GM12878 (cell line): ENCODE results near the gene TACC2. TPM values are rescaled to one million over a fixed set of nuclear protein-coding genes. Genes with fewer than 3 reads are reported as not detected.

Experiments used
- ATAC-seq: fragments of 200-7000 bp; cut with Tn5 transposase; 3 replicates; pipeline ENCODE4 v1.9.1; 2020; ENCODE audit warnings: mild to moderate bottlenecking, moderate library complexity
- BruUV-seq: library from RNA; stranded (reverse); fragments of 400-500 nt; replicated peaks from 2 replicates; lab custom pipeline; 2021; lab: Mats Ljungman, UMichigan
- CTCF ChIA-PET: fragments of 300-600 bp; sonication (Branson Sonifier 250); formaldehyde crosslinking; extraction: SDS; loops from one replicate; lab custom pipeline; 2021; ENCODE audit warnings: inconsistent platforms; lab: Yijun Ruan, JAX
- POLR2A ChIA-PET: fragments of 350-600 bp; formaldehyde crosslinking; extraction: SDS; loops from one replicate; lab custom pipeline; 2021; ENCODE audit warnings: inconsistent platforms; lab: Charles Lee
- RAD21 ChIA-PET: fragments of 300-600 bp; sonication (Branson Sonifier 250); formaldehyde crosslinking; loops from one replicate; lab custom pipeline; 2023; ENCODE audit warnings: antibody characterized with exemption; ENCODE audit not compliant: unreplicated experiment; lab: Charles Lee
- SMC1A ChIA-PET: fragments of 300-600 bp; sonication (Branson Sonifier 250); formaldehyde crosslinking; loops from one replicate; lab custom pipeline; 2023; ENCODE audit not compliant: unreplicated experiment, uncharacterized antibody; lab: Charles Lee
- DNase-seq: peaks from one replicate; pipeline ENCODE4 v3.0.0-alpha.2; 2011; ENCODE audit warnings: low read depth, low spot score
- FAIRE-seq: peaks from 3 replicates; lab custom pipeline; 2011; peaks lifted over from hg19 to GRCh38; lab: Jason Lieb, UNC
- H2AFZ ChIP-seq: 2 replicates; pipeline ENCODE4 v1.6.0; 2011; ENCODE audit warnings: low read depth, low read length, control low read depth; ENCODE audit not compliant: control insufficient read depth
- H3K27ac ChIP-seq: 2 replicates; pipeline ENCODE4 v1.5.1; 2011; ENCODE audit warnings: control low read depth; ENCODE audit not compliant: control insufficient read depth, insufficient read depth
- H3K27me3 ChIP-seq, 2 experiments: replicated peaks in 1 of 2; 2 replicates each; pipeline versions ENCODE4 v1.6.0 to v1.6.1; 2011; ENCODE audit warnings: low read length in 1 of 2; ENCODE audit not compliant: control insufficient read depth in 2 of 2, insufficient read depth in 2 of 2
- H3K36me3 ChIP-seq, 2 experiments: 2 replicates each; pipeline ENCODE4 v1.5.1; 2011; ENCODE audit warnings: low read length in 1 of 2; ENCODE audit not compliant: control insufficient read depth in 2 of 2, insufficient read depth in 2 of 2
- H3K4me1 ChIP-seq: 2 replicates; pipeline ENCODE4 v1.6.1; 2011; ENCODE audit warnings: mild to moderate bottlenecking, low read length, moderate library complexity, mixed read lengths; ENCODE audit not compliant: control insufficient read depth, insufficient read depth
- H3K4me2 ChIP-seq: 2 replicates; pipeline ENCODE4 v1.6.0; 2011; ENCODE audit warnings: control low read depth; ENCODE audit not compliant: control insufficient read depth, insufficient read depth
- H3K4me3 ChIP-seq: fragments of 200-600 bp; sonication (generic); 2 replicates; pipeline ENCODE4 v1.5.1; 2016
- H3K79me2 ChIP-seq: 2 replicates; pipeline ENCODE4 v1.6.0; 2011; ENCODE audit warnings: low read length; ENCODE audit not compliant: control insufficient read depth, insufficient read depth
- H3K9ac ChIP-seq: 2 replicates; pipeline ENCODE4 v1.8.0; 2011; ENCODE audit warnings: low read length, control low read depth, mixed read lengths; ENCODE audit not compliant: control insufficient read depth, insufficient read depth
- H3K9me3 ChIP-seq: replicated peaks from 3 replicates; pipeline ENCODE4 v1.5.1; 2011; ENCODE audit warnings: mild to moderate bottlenecking, low read length; ENCODE audit not compliant: control insufficient read depth, insufficient read depth
- H4K20me1 ChIP-seq: 2 replicates; pipeline ENCODE4 v1.6.0; 2011; ENCODE audit not compliant: control insufficient read depth, insufficient read depth
- ATF2 ChIP-seq: IDR thresholded peaks from 2 replicates; pipeline ENCODE4 v1.6.1; 2012; ENCODE audit warnings: low read length, inconsistent platforms
- BRCA1 ChIP-seq: IDR thresholded peaks from 2 replicates; pipeline ENCODE4 v1.6.1; 2011; ENCODE audit warnings: low read depth, low read length, improper control_type of control experiment
- ELK1 ChIP-seq: IDR thresholded peaks from 2 replicates; pipeline ENCODE4 v1.6.1; 2012; ENCODE audit warnings: low read depth, low read length, improper control_type of control experiment
- IKZF2 ChIP-seq, 2 experiments: fragments of 450-650 bp; IDR thresholded peaks; 2 replicates each; pipeline ENCODE4 v1.6.1; 2017; ENCODE audit warnings: mild to moderate bottlenecking in 2 of 2, moderate library complexity in 2 of 2
- NR2F1 ChIP-seq: fragments of 450-650 bp; conservative IDR thresholded peaks from 2 replicates; pipeline ENCODE4 v1.6.1; 2017; ENCODE audit warnings: mild to moderate bottlenecking
- RBBP5 ChIP-seq: fragments of 200-600 bp; sonication (generic); conservative IDR thresholded peaks from 2 replicates; pipeline ENCODE4 v1.6.1; 2016
- RELA ChIP-seq: fragments of 450-650 bp; IDR thresholded peaks from 2 replicates; pipeline ENCODE4 v1.8.0; 2014; ENCODE audit warnings: borderline replicate concordance; ENCODE audit not compliant: partially characterized antibody
- RELB ChIP-seq: fragments of 450-650 bp; IDR thresholded peaks from 2 replicates; pipeline ENCODE4 v1.6.1; 2017; ENCODE audit warnings: low read depth, mild to moderate bottlenecking, moderate library complexity
- SIX5 ChIP-seq: IDR thresholded peaks from 2 replicates; pipeline ENCODE4 v1.6.1; 2011; ENCODE audit warnings: mild to moderate bottlenecking, low read depth, low read length, moderate library complexity; ENCODE audit not compliant: severe bottlenecking
- SPI1 ChIP-seq: IDR thresholded peaks from 2 replicates; pipeline ENCODE4 v1.6.1; 2011; ENCODE audit warnings: low read depth, mild to moderate bottlenecking, low read length, moderate library complexity, borderline replicate concordance; ENCODE audit not compliant: insufficient read depth
- ZNF207 ChIP-seq: fragments of 450-650 bp; IDR thresholded peaks from 2 replicates; pipeline ENCODE4 v1.6.1; 2014; ENCODE audit warnings: antibody characterized with exemption, mild to moderate bottlenecking, borderline replicate concordance
- WGBS: methylation state at CpG from one replicate; pipeline ENCODE4 v1.1.6; 2016; ENCODE audit warnings: low lambda C conversion rate; ENCODE audit not compliant: insufficient replicate concordance, insufficient coverage; ENCODE audit errors: missing lambda C conversion rate; 5-methylcytosine and 5-hydroxymethylcytosine counted together
- in situ Hi-C: fragments of 300-500 bp; cut with MboI; formaldehyde crosslinking; loops from 9 replicates; pipeline ENCODE4 v1.14.3; 2018; ENCODE audit warnings: mixed read lengths
- intact Hi-C: fragments of 100-400 bp; cut with micrococcal nuclease; formaldehyde crosslinking; loops from one replicate; pipeline ENCODE4 v1.14.2; 2022; ENCODE audit not compliant: unreplicated experiment
- polyA plus RNA-seq, 11 experiments: library from polyadenylated mRNA; depleted of rRNA in 4 of 11; unstranded in 6 of 11; stranded (reverse) in 5 of 11; fragments of >200 nt; fragmentation: Nextera tagmentation in 4 of 11; fragmentation: Illumina TruSeq in 1 of 11; extraction: Ambion mirVana in 4 of 11; extraction: Trizol in 1 of 11; gene quantifications; 1 replicate in 1 of 11; 2 replicates in 10 of 11; pipeline versions ENCODE4 v1.2.1 to v1.2.3, GENCODE V29; 2011 to 2016; ENCODE audit warnings: inconsistent platforms in 2 of 11, missing spikeins in 2 of 11, low read depth in 1 of 11
- total RNA-seq, 4 experiments: library from RNA; depleted of rRNA in 3 of 4; stranded (reverse); fragments of >200 nt in 3 of 4; fragmentation: Illumina TruSeq in 1 of 4; extraction: Trizol in 1 of 4; gene quantifications; 2 replicates each; pipeline versions ENCODE4 v1.2.1 to v1.2.3, GENCODE V29; 2013 to 2021
- TF ChIP-seq, protein P1 (sequence below): IDR thresholded peaks from 2 replicates; pipeline ENCODE4 v1.6.1; 2012; ENCODE audit warnings: low read depth, low read length, improper control_type of control experiment

Gene TACC2
- total and polyA plus RNA-seq, 10 of the 15 experiments (the other 5 are each of a cell fraction or from before 2014, with no cell fraction given) = 0.07 to 0.64 (median 0.13) TPM; not detected in 5

GRCh38 chr10:122007415-122007814, 18.5 kb downstream of the TACC2 start:
- ATAC-seq = no peak
- 17% methylated on average over 3 of the region's 3 CpGs for WGBS
- BruUV-seq = no TSS peak
- Histone ChIP-seq H3K27me3 (no peaks in the 10 kb centered on the region), H3K36me3 (no peaks in the 10 kb centered on the region), H2AFZ (no peak overlapping the region), H3K4me1 (no peaks in the 10 kb centered on the region), H4K20me1 (no peaks in the 10 kb centered on the region), H3K4me3 (no peak overlapping the region), H3K4me2 (no peak overlapping the region)
- ChIA-PET SMC1A (no interaction called here), RAD21 (no interaction called here)
- intact Hi-C loops = no loop called here
- in situ Hi-C loops = no loop called here
- no peak for TF ChIP-seq RBBP5
- no peak for TF ChIP-seq ZNF207
- TF ChIP-seq, all 136 proteins: peak for 0
- Histone ChIP-seq H3K9ac (no peak overlapping the region), H3K9me3 (no peaks in the 10 kb centered on the region), H3K79me2 (no peaks in the 10 kb centered on the region), H3K27ac (no peak overlapping the region)
- FAIRE-seq (no peak), DNase-seq (no peak)
- ChIA-PET POLR2A (no interaction called here), CTCF (no interaction called here)

- DNase-seq (no peak), ATAC-seq (no peak), FAIRE-seq (no peak)
- no peaks in the 10 kb centered on the region for H3K4me1 ChIP-seq
- in situ Hi-C loops (no loop called here), intact Hi-C loops (no loop called here)
- H3K4me2 ChIP-seq = no peak overlapping the region
- ChIA-PET CTCF (interaction anchor here (0.7 kb wide), 1 partner anchor 28 kb away, joined by 3 read pairs; no protein-coding TSS in a partner anchor), POLR2A (no interaction called here), SMC1A (no interaction called here), RAD21 (no interaction called here)
- H3K79me2 ChIP-seq = no peaks in the 10 kb centered on the region
- H2AFZ ChIP-seq = no peak overlapping the region
- no peak overlapping the region for H3K9ac ChIP-seq
- no peak overlapping the region for H3K4me3 ChIP-seq
- no peaks in the 10 kb centered on the region for H4K20me1 ChIP-seq
- WGBS = 38% methylated on average over 4 of the region's 4 CpGs
- H3K27me3 ChIP-seq = no peaks in the 10 kb centered on the region
- H3K9me3 ChIP-seq = no peaks in the 10 kb centered on the region
- H3K36me3 ChIP-seq = no peaks in the 10 kb centered on the region
- no peak overlapping the region for H3K27ac ChIP-seq
- BruUV-seq = no TSS peak
- no peak for TF ChIP-seq ELK1
- TF ChIP-seq BRCA1 = no peak
- TF ChIP-seq RELB = no peak
- no peak for TF ChIP-seq ZNF207
- TF ChIP-seq SPI1 = no peak
- TF ChIP-seq IKZF2 (IDR thresholded peaks at IDR 0.05) = no peak
- TF ChIP-seq ATF2 = no peak
- TF ChIP-seq, protein P1, sequence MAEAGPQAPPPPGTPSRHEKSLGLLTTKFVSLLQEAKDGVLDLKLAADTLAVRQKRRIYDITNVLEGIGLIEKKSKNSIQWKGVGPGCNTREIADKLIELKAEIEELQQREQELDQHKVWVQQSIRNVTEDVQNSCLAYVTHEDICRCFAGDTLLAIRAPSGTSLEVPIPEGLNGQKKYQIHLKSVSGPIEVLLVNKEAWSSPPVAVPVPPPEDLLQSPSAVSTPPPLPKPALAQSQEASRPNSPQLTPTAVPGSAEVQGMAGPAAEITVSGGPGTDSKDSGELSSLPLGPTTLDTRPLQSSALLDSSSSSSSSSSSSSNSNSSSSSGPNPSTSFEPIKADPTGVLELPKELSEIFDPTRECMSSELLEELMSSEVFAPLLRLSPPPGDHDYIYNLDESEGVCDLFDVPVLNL = no peak
- no peak for TF ChIP-seq RELA
- TF ChIP-seq SIX5 = no peak
- no peak for TF ChIP-seq NR2F1
These were observed 21.6 kb downstream of the TACC2 start for GRCh38 chr10:122010405-122011050.
